GM12878 (cell line): Measurements from ENCODE around the gene MXRA7. TPM values are rescaled to one million over a fixed set of nuclear protein-coding genes. Genes with fewer than 3 reads are reported as not detected.

ENCODE experiments used
- ATAC-seq: fragments of 200-7000 bp; cut with Tn5 transposase; 3 replicates; pipeline ENCODE4 v1.9.1; 2020; ENCODE audit warnings: mild to moderate bottlenecking, moderate library complexity
- BruUV-seq: library from RNA; stranded (reverse); fragments of 400-500 nt; replicated peaks from 2 replicates; lab custom pipeline; 2021; lab: Mats Ljungman, UMichigan
- CTCF ChIA-PET: fragments of 300-600 bp; sonication (Branson Sonifier 250); formaldehyde crosslinking; extraction: SDS; loops from one replicate; lab custom pipeline; 2021; ENCODE audit warnings: inconsistent platforms; lab: Yijun Ruan, JAX
- POLR2A ChIA-PET: fragments of 350-600 bp; formaldehyde crosslinking; extraction: SDS; loops from one replicate; lab custom pipeline; 2021; ENCODE audit warnings: inconsistent platforms; lab: Charles Lee
- RAD21 ChIA-PET: fragments of 300-600 bp; sonication (Branson Sonifier 250); formaldehyde crosslinking; loops from one replicate; lab custom pipeline; 2023; ENCODE audit warnings: antibody characterized with exemption; ENCODE audit not compliant: unreplicated experiment; lab: Charles Lee
- SMC1A ChIA-PET: fragments of 300-600 bp; sonication (Branson Sonifier 250); formaldehyde crosslinking; loops from one replicate; lab custom pipeline; 2023; ENCODE audit not compliant: unreplicated experiment, uncharacterized antibody; lab: Charles Lee
- DNase-seq: peaks from one replicate; pipeline ENCODE4 v3.0.0-alpha.2; 2011; ENCODE audit warnings: low read depth, low spot score
- FAIRE-seq: peaks from 3 replicates; lab custom pipeline; 2011; peaks lifted over from hg19 to GRCh38; lab: Jason Lieb, UNC
- H2AFZ ChIP-seq: 2 replicates; pipeline ENCODE4 v1.6.0; 2011; ENCODE audit warnings: low read depth, low read length, control low read depth; ENCODE audit not compliant: control insufficient read depth
- H3K27ac ChIP-seq: 2 replicates; pipeline ENCODE4 v1.5.1; 2011; ENCODE audit warnings: control low read depth; ENCODE audit not compliant: control insufficient read depth, insufficient read depth
- H3K27me3 ChIP-seq, 2 experiments: replicated peaks in 1 of 2; 2 replicates each; pipeline versions ENCODE4 v1.6.0 to v1.6.1; 2011; ENCODE audit warnings: low read length in 1 of 2; ENCODE audit not compliant: control insufficient read depth in 2 of 2, insufficient read depth in 2 of 2
- H3K36me3 ChIP-seq, 2 experiments: 2 replicates each; pipeline ENCODE4 v1.5.1; 2011; ENCODE audit warnings: low read length in 1 of 2; ENCODE audit not compliant: control insufficient read depth in 2 of 2, insufficient read depth in 2 of 2
- H3K4me1 ChIP-seq: 2 replicates; pipeline ENCODE4 v1.6.1; 2011; ENCODE audit warnings: mild to moderate bottlenecking, low read length, moderate library complexity, mixed read lengths; ENCODE audit not compliant: control insufficient read depth, insufficient read depth
- H3K4me2 ChIP-seq: 2 replicates; pipeline ENCODE4 v1.6.0; 2011; ENCODE audit warnings: control low read depth; ENCODE audit not compliant: control insufficient read depth, insufficient read depth
- H3K4me3 ChIP-seq: fragments of 200-600 bp; sonication (generic); 2 replicates; pipeline ENCODE4 v1.5.1; 2016
- H3K79me2 ChIP-seq: 2 replicates; pipeline ENCODE4 v1.6.0; 2011; ENCODE audit warnings: low read length; ENCODE audit not compliant: control insufficient read depth, insufficient read depth
- H3K9ac ChIP-seq: 2 replicates; pipeline ENCODE4 v1.8.0; 2011; ENCODE audit warnings: low read length, control low read depth, mixed read lengths; ENCODE audit not compliant: control insufficient read depth, insufficient read depth
- H3K9me3 ChIP-seq: replicated peaks from 3 replicates; pipeline ENCODE4 v1.5.1; 2011; ENCODE audit warnings: mild to moderate bottlenecking, low read length; ENCODE audit not compliant: control insufficient read depth, insufficient read depth
- H4K20me1 ChIP-seq: 2 replicates; pipeline ENCODE4 v1.6.0; 2011; ENCODE audit not compliant: control insufficient read depth, insufficient read depth
- BCL3 ChIP-seq: IDR thresholded peaks from 2 replicates; pipeline ENCODE4 v1.6.1; 2011; ENCODE audit warnings: borderline replicate concordance, low read depth, mild to moderate bottlenecking, moderate library complexity, low read length; ENCODE audit not compliant: insufficient read depth, poor library complexity, severe bottlenecking
- CEBPB ChIP-seq, 2 experiments: fragments of 150-350 bp in 1 of 2; IDR thresholded peaks; 2 replicates each; pipeline ENCODE4 v1.6.1; 2012 to 2014; ENCODE audit warnings: low read depth in 2 of 2, low read length in 2 of 2, borderline replicate concordance in 1 of 2, inconsistent platforms in 1 of 2
- FOXM1 ChIP-seq: IDR thresholded peaks from 2 replicates; pipeline ENCODE4 v1.6.1; 2012; ENCODE audit warnings: low read depth, mild to moderate bottlenecking, inconsistent platforms, low read length, moderate library complexity
- HCFC1 ChIP-seq: fragments of 150-350 bp; IDR thresholded peaks from 2 replicates; pipeline ENCODE4 v1.6.1; 2014; ENCODE audit warnings: low read length
- KLF5 ChIP-seq: fragments of 450-650 bp; IDR thresholded peaks from 2 replicates; pipeline ENCODE4 v1.6.1; 2014; ENCODE audit warnings: mild to moderate bottlenecking; ENCODE audit not compliant: partially characterized antibody
- MYC ChIP-seq: IDR thresholded peaks from 2 replicates; pipeline ENCODE4 v1.6.1; 2011; ENCODE audit warnings: mild to moderate bottlenecking, low read length, moderate library complexity, inconsistent platforms; ENCODE audit not compliant: insufficient read depth, insufficient replicate concordance, insufficient read length, severe bottlenecking
- NRF1 ChIP-seq: conservative IDR thresholded peaks from 2 replicates; pipeline ENCODE4 v1.6.1; 2011; ENCODE audit warnings: mild to moderate bottlenecking, low read depth, low read length, improper control_type of control experiment
- PML ChIP-seq: IDR thresholded peaks from 2 replicates; pipeline ENCODE4 v1.6.1; 2012; ENCODE audit warnings: low read length, inconsistent platforms
- POLR2AphosphoS5 ChIP-seq: IDR thresholded peaks from 2 replicates; pipeline ENCODE4 v1.6.1; 2011; ENCODE audit warnings: mild to moderate bottlenecking, low read length, inconsistent platforms
- STAT1 ChIP-seq: fragments of 450-650 bp; conservative IDR thresholded peaks from 2 replicates; pipeline ENCODE4 v1.6.1; 2014; ENCODE audit warnings: antibody characterized with exemption, mild to moderate bottlenecking
- SUZ12 ChIP-seq: fragments of 200-600 bp; sonication (generic); IDR thresholded peaks from one replicate; pipeline ENCODE4 v1.6.1; 2018; ENCODE audit warnings: antibody characterized with exemption, mild to moderate bottlenecking; ENCODE audit not compliant: unreplicated experiment
- ZNF274 ChIP-seq: IDR thresholded peaks from one replicate; pipeline ENCODE4 v1.8.0; 2011; ENCODE audit not compliant: insufficient read length, insufficient read depth
- ZNF622 ChIP-seq: fragments of 450-650 bp; IDR thresholded peaks from 2 replicates; pipeline ENCODE4 v1.6.1; 2017; ENCODE audit warnings: mild to moderate bottlenecking, inconsistent platforms
- WGBS: methylation state at CpG from one replicate; pipeline ENCODE4 v1.1.6; 2016; ENCODE audit warnings: low lambda C conversion rate; ENCODE audit not compliant: insufficient replicate concordance, insufficient coverage; ENCODE audit errors: missing lambda C conversion rate; 5-methylcytosine and 5-hydroxymethylcytosine counted together
- in situ Hi-C: fragments of 300-500 bp; cut with MboI; formaldehyde crosslinking; loops from 9 replicates; pipeline ENCODE4 v1.14.3; 2018; ENCODE audit warnings: mixed read lengths
- intact Hi-C: fragments of 100-400 bp; cut with micrococcal nuclease; formaldehyde crosslinking; loops from one replicate; pipeline ENCODE4 v1.14.2; 2022; ENCODE audit not compliant: unreplicated experiment
- polyA plus RNA-seq, 11 experiments: library from polyadenylated mRNA; depleted of rRNA in 4 of 11; unstranded in 6 of 11; stranded (reverse) in 5 of 11; fragments of >200 nt; fragmentation: Nextera tagmentation in 4 of 11; fragmentation: Illumina TruSeq in 1 of 11; extraction: Ambion mirVana in 4 of 11; extraction: Trizol in 1 of 11; gene quantifications; 1 replicate in 1 of 11; 2 replicates in 10 of 11; pipeline versions ENCODE4 v1.2.1 to v1.2.3, GENCODE V29; 2011 to 2016; ENCODE audit warnings: inconsistent platforms in 2 of 11, missing spikeins in 2 of 11, low read depth in 1 of 11
- total RNA-seq, 4 experiments: library from RNA; depleted of rRNA in 3 of 4; stranded (reverse); fragments of >200 nt in 3 of 4; fragmentation: Illumina TruSeq in 1 of 4; extraction: Trizol in 1 of 4; gene quantifications; 2 replicates each; pipeline versions ENCODE4 v1.2.1 to v1.2.3, GENCODE V29; 2013 to 2021

MXRA7 gene
- total and polyA plus RNA-seq, 10 of the 15 experiments (the other 5 are each of a cell fraction or from before 2014, with no cell fraction given), result 0.03 to 2.0 (median 0.33) TPM

- in situ Hi-C loops, result no loop called here
- no peak overlapping the region for H2AFZ ChIP-seq
- TF ChIP-seq STAT1, result no peak
- no peak for TF ChIP-seq POLR2AphosphoS5
- TF ChIP-seq NRF1, result no peak
- no peak for TF ChIP-seq PML
- TF ChIP-seq BCL3, result no peak
- no peak for TF ChIP-seq KLF5
- TF ChIP-seq SUZ12, result no peak
- TF ChIP-seq MYC, result no peak
- TF ChIP-seq ZNF274, result no peak
- no peak for TF ChIP-seq FOXM1
- no peak for TF ChIP-seq ZNF622
- no peak for TF ChIP-seq CEBPB (IDR thresholded peaks at IDR 0.05; ENCODE audit: borderline replicate concordance in 1 of 2, low read depth in 2 of 2, low read length in 2 of 2)
- no peak for TF ChIP-seq HCFC1
- intact Hi-C loops, result no loop called here
- ATAC-seq (no peak), FAIRE-seq (no peak), DNase-seq (no peak)
- CTCF ChIA-PET, result interaction anchor here (1.5 kb wide), 1 partner anchor 38 kb away, joined by 3 read pairs; no protein-coding TSS in a partner anchor
- no peaks in the 10 kb centered on the region; the same call in 1 of the 2 replicates for H3K4me1 ChIP-seq
- RAD21 ChIA-PET, result no interaction called here
- 89% methylated on average over 3 of the region's 3 CpGs for WGBS
- no peak overlapping the region for H3K27ac ChIP-seq
- no peaks in the 10 kb centered on the region for H4K20me1 ChIP-seq
- H3K4me2 ChIP-seq, result no peak overlapping the region
- BruUV-seq, result no TSS peak
- H3K27me3 ChIP-seq, result no peaks in the 10 kb centered on the region
- no peaks in the 10 kb centered on the region for H3K9me3 ChIP-seq
- no peaks in the 10 kb centered on the region for H3K79me2 ChIP-seq
- no peak overlapping the region for H3K4me3 ChIP-seq
- peaks cover 0 to 7% of the 10 kb centered on the region in 2 experiments; a peak in 2 of 4 replicates for H3K36me3 ChIP-seq
- POLR2A ChIA-PET, result no interaction called here
- no peak overlapping the region for H3K9ac ChIP-seq
- SMC1A ChIA-PET, result no interaction called here
Observed at GRCh38 chr17:76751416-76751993, 40.7 kb upstream of the MXRA7 start.
